ENCODE measurements around the gene BAAT. TPM values are rescaled to one million over a fixed set of nuclear protein-coding genes. Genes with fewer than 3 reads are reported as not detected.
A peak's percentile ranks its signal among the peaks of the same experiment; 100 is the strongest.

The BAAT gene
- total and polyA plus RNA-seq, 2 of the 13 experiments (the other 11 are each of a cell fraction or from before 2014, with no cell fraction given): 0.71 to 7.9 TPM

DNA sequence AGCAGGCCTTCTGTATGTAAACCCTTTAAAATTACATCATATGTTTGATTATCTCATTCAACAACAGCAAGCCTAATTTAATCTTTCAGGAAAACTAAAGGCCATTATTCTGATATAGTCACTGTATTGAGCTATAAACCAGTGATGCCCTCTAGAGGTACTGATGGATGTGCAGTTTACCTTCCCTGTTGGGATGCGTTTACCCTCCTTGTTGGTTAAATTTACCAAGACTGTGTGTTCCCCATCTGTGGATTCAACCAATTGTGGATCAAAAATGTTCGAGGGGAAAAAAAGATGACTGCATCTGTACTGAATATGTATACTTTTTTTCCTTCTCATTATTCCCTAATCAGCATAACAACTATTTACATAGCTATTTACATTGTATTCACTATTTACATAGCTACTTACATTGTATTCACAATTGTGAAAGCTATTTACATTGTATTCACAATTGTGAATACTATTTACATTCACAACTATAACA, 3.7 kb upstream of the BAAT start (continued):
- TF ChIP-seq, protein P1, sequence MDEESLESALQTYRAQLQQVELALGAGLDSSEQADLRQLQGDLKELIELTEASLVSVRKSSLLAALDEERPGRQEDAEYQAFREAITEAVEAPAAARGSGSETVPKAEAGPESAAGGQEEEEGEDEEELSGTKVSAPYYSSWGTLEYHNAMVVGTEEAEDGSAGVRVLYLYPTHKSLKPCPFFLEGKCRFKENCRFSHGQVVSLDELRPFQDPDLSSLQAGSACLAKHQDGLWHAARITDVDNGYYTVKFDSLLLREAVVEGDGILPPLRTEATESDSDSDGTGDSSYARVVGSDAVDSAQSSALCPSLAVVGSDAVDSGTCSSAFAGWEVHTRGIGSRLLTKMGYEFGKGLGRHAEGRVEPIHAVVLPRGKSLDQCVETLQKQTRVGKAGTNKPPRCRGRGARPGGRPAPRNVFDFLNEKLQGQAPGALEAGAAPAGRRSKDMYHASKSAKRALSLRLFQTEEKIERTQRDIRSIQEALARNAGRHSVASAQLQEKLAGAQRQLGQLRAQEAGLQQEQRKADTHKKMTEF (CRISPR knock-in tag; IDR thresholded peaks at IDR 0.05): peak; percentile 22; the same call in 1 of the 2 replicates
- TF ChIP-seq, protein P2, sequence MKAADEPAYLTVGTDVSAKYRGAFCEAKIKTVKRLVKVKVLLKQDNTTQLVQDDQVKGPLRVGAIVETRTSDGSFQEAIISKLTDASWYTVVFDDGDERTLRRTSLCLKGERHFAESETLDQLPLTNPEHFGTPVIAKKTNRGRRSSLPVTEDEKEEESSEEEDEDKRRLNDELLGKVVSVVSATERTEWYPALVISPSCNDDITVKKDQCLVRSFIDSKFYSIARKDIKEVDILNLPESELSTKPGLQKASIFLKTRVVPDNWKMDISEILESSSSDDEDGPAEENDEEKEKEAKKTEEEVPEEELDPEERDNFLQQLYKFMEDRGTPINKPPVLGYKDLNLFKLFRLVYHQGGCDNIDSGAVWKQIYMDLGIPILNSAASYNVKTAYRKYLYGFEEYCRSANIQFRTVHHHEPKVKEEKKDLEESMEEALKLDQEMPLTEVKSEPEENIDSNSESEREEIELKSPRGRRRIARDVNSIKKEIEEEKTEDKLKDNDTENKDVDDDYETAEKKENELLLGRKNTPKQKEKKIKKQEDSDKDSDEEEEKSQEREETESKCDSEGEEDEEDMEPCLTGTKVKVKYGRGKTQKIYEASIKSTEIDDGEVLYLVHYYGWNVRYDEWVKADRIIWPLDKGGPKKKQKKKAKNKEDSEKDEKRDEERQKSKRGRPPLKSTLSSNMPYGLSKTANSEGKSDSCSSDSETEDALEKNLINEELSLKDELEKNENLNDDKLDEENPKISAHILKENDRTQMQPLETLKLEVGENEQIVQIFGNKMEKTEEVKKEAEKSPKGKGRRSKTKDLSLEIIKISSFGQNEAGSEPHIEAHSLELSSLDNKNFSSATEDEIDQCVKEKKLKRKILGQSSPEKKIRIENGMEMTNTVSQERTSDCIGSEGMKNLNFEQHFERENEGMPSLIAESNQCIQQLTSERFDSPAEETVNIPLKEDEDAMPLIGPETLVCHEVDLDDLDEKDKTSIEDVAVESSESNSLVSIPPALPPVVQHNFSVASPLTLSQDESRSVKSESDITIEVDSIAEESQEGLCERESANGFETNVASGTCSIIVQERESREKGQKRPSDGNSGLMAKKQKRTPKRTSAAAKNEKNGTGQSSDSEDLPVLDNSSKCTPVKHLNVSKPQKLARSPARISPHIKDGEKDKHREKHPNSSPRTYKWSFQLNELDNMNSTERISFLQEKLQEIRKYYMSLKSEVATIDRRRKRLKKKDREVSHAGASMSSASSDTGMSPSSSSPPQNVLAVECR (CRISPR knock-in tag; IDR thresholded peaks at IDR 0.05; ENCODE audit: borderline replicate concordance): no peak
- TF ChIP-seq MAFF (IDR thresholded peaks at IDR 0.05; ENCODE audit: low read depth, low read length): peak; percentile 44; the same call in 1 of the 2 replicates
- peak; percentile 52; the same call in 1 of the 2 replicates for TF ChIP-seq POGZ (CRISPR knock-in tag; IDR thresholded peaks at IDR 0.05)
- TF ChIP-seq DPF2 (CRISPR knock-in tag; IDR thresholded peaks at IDR 0.05; ENCODE audit: borderline replicate concordance, low read depth): 0 out of 2 replicates have a peak, but pooled peaks have one; percentile 25
- TF ChIP-seq, protein P3, sequence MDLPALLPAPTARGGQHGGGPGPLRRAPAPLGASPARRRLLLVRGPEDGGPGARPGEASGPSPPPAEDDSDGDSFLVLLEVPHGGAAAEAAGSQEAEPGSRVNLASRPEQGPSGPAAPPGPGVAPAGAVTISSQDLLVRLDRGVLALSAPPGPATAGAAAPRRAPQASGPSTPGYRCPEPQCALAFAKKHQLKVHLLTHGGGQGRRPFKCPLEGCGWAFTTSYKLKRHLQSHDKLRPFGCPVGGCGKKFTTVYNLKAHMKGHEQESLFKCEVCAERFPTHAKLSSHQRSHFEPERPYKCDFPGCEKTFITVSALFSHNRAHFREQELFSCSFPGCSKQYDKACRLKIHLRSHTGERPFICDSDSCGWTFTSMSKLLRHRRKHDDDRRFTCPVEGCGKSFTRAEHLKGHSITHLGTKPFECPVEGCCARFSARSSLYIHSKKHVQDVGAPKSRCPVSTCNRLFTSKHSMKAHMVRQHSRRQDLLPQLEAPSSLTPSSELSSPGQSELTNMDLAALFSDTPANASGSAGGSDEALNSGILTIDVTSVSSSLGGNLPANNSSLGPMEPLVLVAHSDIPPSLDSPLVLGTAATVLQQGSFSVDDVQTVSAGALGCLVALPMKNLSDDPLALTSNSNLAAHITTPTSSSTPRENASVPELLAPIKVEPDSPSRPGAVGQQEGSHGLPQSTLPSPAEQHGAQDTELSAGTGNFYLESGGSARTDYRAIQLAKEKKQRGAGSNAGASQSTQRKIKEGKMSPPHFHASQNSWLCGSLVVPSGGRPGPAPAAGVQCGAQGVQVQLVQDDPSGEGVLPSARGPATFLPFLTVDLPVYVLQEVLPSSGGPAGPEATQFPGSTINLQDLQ (CRISPR knock-in tag; IDR thresholded peaks at IDR 0.05): no peak
- no peak for TF ChIP-seq PRMT3 (CRISPR knock-in tag; IDR thresholded peaks at IDR 0.05; ENCODE audit: borderline replicate concordance, low read depth)
- no peak for TF ChIP-seq NR2C2 (CRISPR knock-in tag; IDR thresholded peaks at IDR 0.05; ENCODE audit: borderline replicate concordance)
- TF ChIP-seq ZNF775 (CRISPR knock-in tag; IDR thresholded peaks at IDR 0.05; ENCODE audit: borderline replicate concordance): no peak
- TF ChIP-seq, protein P4, sequence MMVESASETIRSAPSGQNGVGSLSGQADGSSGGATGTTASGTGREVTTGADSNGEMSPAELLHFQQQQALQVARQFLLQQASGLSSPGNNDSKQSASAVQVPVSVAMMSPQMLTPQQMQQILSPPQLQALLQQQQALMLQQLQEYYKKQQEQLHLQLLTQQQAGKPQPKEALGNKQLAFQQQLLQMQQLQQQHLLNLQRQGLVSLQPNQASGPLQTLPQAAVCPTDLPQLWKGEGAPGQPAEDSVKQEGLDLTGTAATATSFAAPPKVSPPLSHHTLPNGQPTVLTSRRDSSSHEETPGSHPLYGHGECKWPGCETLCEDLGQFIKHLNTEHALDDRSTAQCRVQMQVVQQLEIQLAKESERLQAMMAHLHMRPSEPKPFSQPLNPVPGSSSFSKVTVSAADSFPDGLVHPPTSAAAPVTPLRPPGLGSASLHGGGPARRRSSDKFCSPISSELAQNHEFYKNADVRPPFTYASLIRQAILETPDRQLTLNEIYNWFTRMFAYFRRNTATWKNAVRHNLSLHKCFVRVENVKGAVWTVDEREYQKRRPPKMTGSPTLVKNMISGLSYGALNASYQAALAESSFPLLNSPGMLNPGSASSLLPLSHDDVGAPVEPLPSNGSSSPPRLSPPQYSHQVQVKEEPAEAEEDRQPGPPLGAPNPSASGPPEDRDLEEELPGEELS (CRISPR knock-in tag; IDR thresholded peaks at IDR 0.05): peak; percentile 69
- TF ChIP-seq, protein P5, sequence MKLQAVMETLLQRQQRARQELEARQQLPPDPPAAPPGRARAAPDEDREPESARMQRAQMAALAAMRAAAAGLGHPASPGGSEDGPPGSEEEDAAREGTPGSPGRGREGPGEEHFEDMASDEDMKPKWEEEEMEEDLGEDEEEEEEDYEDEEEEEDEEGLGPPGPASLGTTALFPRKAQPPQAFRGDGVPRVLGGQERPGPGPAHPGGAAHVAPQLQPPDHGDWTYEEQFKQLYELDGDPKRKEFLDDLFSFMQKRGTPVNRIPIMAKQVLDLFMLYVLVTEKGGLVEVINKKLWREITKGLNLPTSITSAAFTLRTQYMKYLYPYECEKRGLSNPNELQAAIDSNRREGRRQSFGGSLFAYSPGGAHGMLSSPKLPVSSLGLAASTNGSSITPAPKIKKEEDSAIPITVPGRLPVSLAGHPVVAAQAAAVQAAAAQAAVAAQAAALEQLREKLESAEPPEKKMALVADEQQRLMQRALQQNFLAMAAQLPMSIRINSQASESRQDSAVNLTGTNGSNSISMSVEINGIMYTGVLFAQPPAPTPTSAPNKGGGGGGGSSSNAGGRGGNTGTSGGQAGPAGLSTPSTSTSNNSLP (IDR thresholded peaks at IDR 0.05; ENCODE audit: low read depth, low read length): peak; percentile 88
- TF ChIP-seq SP4 (CRISPR knock-in tag; IDR thresholded peaks at IDR 0.05): no peak
- TF ChIP-seq ZNF619 (CRISPR knock-in tag; IDR thresholded peaks at IDR 0.05): no peak
- peak; percentile 10; the same call in 1 of the 2 replicates for TF ChIP-seq SIX1 (CRISPR knock-in tag; IDR thresholded peaks at IDR 0.05; ENCODE audit: borderline replicate concordance)
- peak; percentile 55; the same call in 1 of the 2 replicates for TF ChIP-seq NCOA2 (CRISPR knock-in tag; IDR thresholded peaks at IDR 0.05)

All from HepG2 (cell line).